ENCODE measurements around the gene TM4SF4.

TM4SF4 gene

GRCh38 chr3:149506540-149506939 lies 32.0 kb downstream of the TM4SF4 start:
- in situ Hi-C loops (cut with HindIII; ENCODE audit: low sequenced_read_pairs) = loop anchor here (25.0 kb wide), 1 partner anchor 256 kb away; the partner anchor contains the start of gene COMMD2
- DNase-seq (ENCODE audit: low read depth, low spot score) = peak; percentile 76
- TF ChIP-seq CTCF (IDR thresholded peaks at IDR 0.05; ENCODE audit: low read depth, low read length) = no peak
- no peak overlapping the region for H3K4me3 ChIP-seq (ENCODE audit: low read depth, low read length)

- no peak overlapping the region for H3K4me3 ChIP-seq (ENCODE audit: low read depth, low read length)
- in situ Hi-C loops (cut with HindIII; ENCODE audit: low sequenced_read_pairs) = loop anchor here (25.0 kb wide), 1 partner anchor 255 kb away; the partner anchor contains the start of gene COMMD2
- DNase-seq (ENCODE audit: low read depth, low spot score) = peak; percentile 33
- no peak for TF ChIP-seq CTCF (IDR thresholded peaks at IDR 0.05; ENCODE audit: low read depth, low read length)
Measured at GRCh38 chr3:149506965-149507364, 32.5 kb downstream of the TM4SF4 start.

GRCh38 chr3:149507491-149508324 lies 33.2 kb downstream of the TM4SF4 start:
- TF ChIP-seq CTCF (IDR thresholded peaks at IDR 0.05; ENCODE audit: low read depth, low read length) = no peak
- no peak overlapping the region for H3K4me3 ChIP-seq (ENCODE audit: low read depth, low read length)
- in situ Hi-C loops (cut with HindIII; ENCODE audit: low sequenced_read_pairs) = loop anchor here (25.0 kb wide), 1 partner anchor 255 kb away; the partner anchor contains the start of gene COMMD2
- peak; percentile 45 for DNase-seq (ENCODE audit: low read depth, low spot score)

GRCh38 chr3:149509526-149509925 lies 35.0 kb downstream of the TM4SF4 start:
- TF ChIP-seq CTCF (IDR thresholded peaks at IDR 0.05; ENCODE audit: low read depth, low read length) = no peak
- in situ Hi-C loops (cut with HindIII; ENCODE audit: low sequenced_read_pairs) = loop anchor here (25.0 kb wide), 1 partner anchor 253 kb away; the partner anchor contains the start of gene COMMD2

GRCh38 chr3:149510480-149510879 lies 36.0 kb downstream of the TM4SF4 start:
- no peak overlapping the region for H3K4me3 ChIP-seq (ENCODE audit: low read depth, low read length)
- no peak for TF ChIP-seq CTCF (IDR thresholded peaks at IDR 0.05; ENCODE audit: low read depth, low read length)
- DNase-seq (ENCODE audit: low read depth, low spot score) = no peak
- in situ Hi-C loops (cut with HindIII; ENCODE audit: low sequenced_read_pairs) = loop anchor here (25.0 kb wide), 1 partner anchor 252 kb away; the partner anchor contains the start of gene COMMD2

More at GRCh38 chr3:149509526-149509925, 35.0 kb downstream of the TM4SF4 start:
- DNase-seq (ENCODE audit: low read depth, low spot score) = no peak
- H3K4me3 ChIP-seq (ENCODE audit: low read depth, low read length) = no peak overlapping the region

- no peak for DNase-seq (ENCODE audit: low read depth, low spot score)
- TF ChIP-seq CTCF (IDR thresholded peaks at IDR 0.05; ENCODE audit: low read depth, low read length) = no peak
- no peak overlapping the region for H3K4me3 ChIP-seq (ENCODE audit: low read depth, low read length)
- in situ Hi-C loops (cut with HindIII; ENCODE audit: low sequenced_read_pairs) = loop anchor here (25.0 kb wide), 1 partner anchor 251 kb away; the partner anchor contains the start of gene COMMD2
Measured at GRCh38 chr3:149511040-149511626, 36.6 kb downstream of the TM4SF4 start.
